Sigmoid colon (tissue), 7 donors: ENCODE data around the gene LDAF1. TPM values are rescaled to one million over a fixed set of nuclear protein-coding genes. Genes with fewer than 3 reads are reported as not detected.
"Not testable (repeated sequence)": the region's sequence is repeated elsewhere in the genome, so short reads cannot be mapped to it uniquely, and the experiment has no call there.

ENCODE experiments used
- DNase-seq: peaks from one replicate; pipeline ENCODE4 v3.0.0-alpha.2; 2019
- H3K27ac ChIP-seq, 4 donors: fragments of 200-600 bp; sonication (generic); one replicate each; pipeline ENCODE4 v1.5.1; 2016 to 2019; ENCODE audit warnings: mild to moderate bottlenecking in 1 of 4
- H3K27me3 ChIP-seq, 3 donors: fragments of 200-600 bp; sonication (generic); one replicate each; pipeline ENCODE4 v1.5.1; 2019; ENCODE audit warnings: mild to moderate bottlenecking in 1 of 3
- H3K36me3 ChIP-seq, 4 donors: fragments of 200-600 bp; sonication (generic); one replicate each; pipeline ENCODE4 v1.5.1; 2016 to 2019
- H3K4me1 ChIP-seq, 4 donors: fragments of 200-600 bp; sonication (generic); one replicate each; pipeline ENCODE4 v1.5.1; 2017 to 2019
- H3K4me3 ChIP-seq, 4 donors: fragments of 200-600 bp; sonication (generic); one replicate each; pipeline ENCODE4 v1.5.1; 2017 to 2019; ENCODE audit warnings: mild to moderate bottlenecking in 2 of 4, moderate library complexity in 1 of 4
- H3K9me3 ChIP-seq, 4 donors: fragments of 200-600 bp in 3 of 4; sonication (generic) in 3 of 4; one replicate each; pipeline versions ENCODE4 v1.5.1 to v1.6.1; 2013 to 2019
- EP300 ChIP-seq, 4 donors: sonication (generic); formaldehyde crosslinking; IDR thresholded peaks; one replicate each; pipeline ENCODE4 v1.6.1; 2017; ENCODE audit warnings: antibody characterized with exemption in 4 of 4
- POLR2A ChIP-seq, 2 donors: fragments of 450-650 bp; IDR thresholded peaks; one replicate each; pipeline ENCODE4 v1.6.1; 2016; ENCODE audit warnings: antibody characterized with exemption in 2 of 2, mild to moderate bottlenecking in 2 of 2, moderate library complexity in 2 of 2
- POLR2AphosphoS5 ChIP-seq, 4 donors: sonication (generic); formaldehyde crosslinking; IDR thresholded peaks; one replicate each; pipeline ENCODE4 v1.6.1; 2017; ENCODE audit warnings: antibody characterized with exemption in 4 of 4
- WGBS, 2 donors: extraction: QIAGEN DNeasy Blood & Tissue Kit; methylation state at CpG; one replicate each; pipeline ENCODE4 v1.1.7; 2013; 5-methylcytosine and 5-hydroxymethylcytosine counted together
- intact Hi-C: fragments of 100-400 bp; cut with DNase I; formaldehyde crosslinking; loops from one replicate; pipeline ENCODE4 v1.15.1; 2023
- polyA plus RNA-seq, 3 donors: library from polyadenylated mRNA; stranded (reverse); fragments of 200-250 nt; gene quantifications; one replicate each; pipeline ENCODE4 v1.2.3, GENCODE V29; 2013
- total RNA-seq, 4 donors: library from RNA; depleted of rRNA; stranded (reverse); fragments of >200 nt; gene quantifications; one replicate each; pipeline ENCODE4 v1.1.0, GENCODE V29; 2016
- TF ChIP-seq, protein P1 (sequence below), 4 experiments: fragments of 450-650 bp in 3 of 4; fragments of 200-600 bp in 1 of 4; IDR thresholded peaks; one replicate each; pipeline ENCODE4 v1.5.1; 2016 to 2019; ENCODE audit warnings: antibody characterized with exemption in 4 of 4, mild to moderate bottlenecking in 3 of 4, moderate library complexity in 2 of 4
- donor health status: healthy with polysubstance abuse.
- donor health status: Bipolar disorder and iron deficiency.
- donor health status: healthy.

The LDAF1 gene
- total and polyA plus RNA-seq, 7 donors = 28.0 to 158 (median 111) TPM

DNA sequence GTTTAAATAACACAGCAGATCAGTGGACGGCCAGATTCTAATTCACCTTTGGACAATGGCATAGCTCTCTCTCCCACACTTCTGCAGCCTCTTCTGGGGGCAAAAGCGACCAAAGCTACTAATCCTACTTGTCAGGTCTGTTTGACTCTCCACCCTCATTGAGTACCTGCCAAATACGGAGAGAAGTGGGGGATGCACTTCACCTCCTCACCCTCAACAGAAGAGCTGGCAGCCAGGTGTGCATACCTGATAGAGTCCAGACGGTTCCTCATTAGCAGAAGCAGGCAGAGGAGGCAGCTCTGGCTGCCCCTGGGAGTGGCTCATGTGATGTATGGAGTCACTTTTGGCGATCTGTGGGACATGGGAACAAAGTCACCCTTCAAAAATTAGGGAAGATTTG, 12.7 kb upstream of the LDAF1 start:
- Histone ChIP-seq H3K9me3 (peaks cover 0 to 4% (median 0%) of the 10 kb centered on the region in 4 donors), H3K27ac (no peak overlapping the region), H3K4me3 (no peak overlapping the region), H3K27me3 (no peaks in the 10 kb centered on the region), H3K4me1 (peaks cover 0 to 5% (median 2%) of the 10 kb centered on the region in 4 donors), H3K36me3 (no peaks in the 10 kb centered on the region)
- intact Hi-C loops = no loop called here
- DNase-seq = no peak
- TF ChIP-seq, protein P1, sequence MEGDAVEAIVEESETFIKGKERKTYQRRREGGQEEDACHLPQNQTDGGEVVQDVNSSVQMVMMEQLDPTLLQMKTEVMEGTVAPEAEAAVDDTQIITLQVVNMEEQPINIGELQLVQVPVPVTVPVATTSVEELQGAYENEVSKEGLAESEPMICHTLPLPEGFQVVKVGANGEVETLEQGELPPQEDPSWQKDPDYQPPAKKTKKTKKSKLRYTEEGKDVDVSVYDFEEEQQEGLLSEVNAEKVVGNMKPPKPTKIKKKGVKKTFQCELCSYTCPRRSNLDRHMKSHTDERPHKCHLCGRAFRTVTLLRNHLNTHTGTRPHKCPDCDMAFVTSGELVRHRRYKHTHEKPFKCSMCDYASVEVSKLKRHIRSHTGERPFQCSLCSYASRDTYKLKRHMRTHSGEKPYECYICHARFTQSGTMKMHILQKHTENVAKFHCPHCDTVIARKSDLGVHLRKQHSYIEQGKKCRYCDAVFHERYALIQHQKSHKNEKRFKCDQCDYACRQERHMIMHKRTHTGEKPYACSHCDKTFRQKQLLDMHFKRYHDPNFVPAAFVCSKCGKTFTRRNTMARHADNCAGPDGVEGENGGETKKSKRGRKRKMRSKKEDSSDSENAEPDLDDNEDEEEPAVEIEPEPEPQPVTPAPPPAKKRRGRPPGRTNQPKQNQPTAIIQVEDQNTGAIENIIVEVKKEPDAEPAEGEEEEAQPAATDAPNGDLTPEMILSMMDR (IDR thresholded peaks at IDR 0.05) = no peak
- TF ChIP-seq POLR2A (IDR thresholded peaks at IDR 0.05) (no peak), EP300 (IDR thresholded peaks at IDR 0.05) (no peak), POLR2AphosphoS5 (IDR thresholded peaks at IDR 0.05) (no peak)
- 35 to 58% methylated on average over 5 of the region's 5 CpGs for WGBS, 2 donors

DNA sequence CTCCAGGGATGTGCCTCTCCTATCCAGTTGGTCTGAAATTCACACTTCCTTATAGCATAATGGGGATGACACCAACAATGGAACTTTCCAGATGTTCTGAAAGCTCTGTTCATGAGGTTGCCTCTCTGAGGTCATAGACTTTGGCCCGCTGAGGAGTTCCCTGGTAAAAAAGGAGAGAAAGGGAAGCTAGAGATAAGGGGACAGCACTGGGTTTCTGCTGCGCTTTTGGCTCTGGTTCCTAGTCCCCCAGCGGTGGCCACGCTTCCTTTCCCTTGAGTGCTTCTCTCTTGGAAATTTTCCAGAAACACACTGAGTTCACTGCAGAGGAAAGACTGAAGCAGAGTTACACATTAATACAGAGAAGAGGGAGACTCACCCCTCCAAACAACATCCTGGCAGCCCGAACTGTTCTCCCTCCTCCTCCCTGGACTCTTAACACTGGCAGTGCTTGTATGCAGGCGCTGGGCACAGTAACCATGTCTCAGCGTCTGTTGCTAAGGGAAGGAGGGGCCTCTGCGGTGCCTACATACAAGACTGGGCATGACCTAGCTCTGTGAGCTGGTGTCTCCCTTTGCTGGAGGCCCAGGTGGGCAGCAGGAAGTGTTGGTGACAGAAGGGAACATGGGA, 8.0 kb upstream of the LDAF1 start, which contains the start of gene DNAH3:
Gene DNAH3, minus strand, starts transcription at position 472 of the 627 bp plus-strand sequence. CDS start 527 bp downstream, outside the sequence.
- WGBS, 2 donors = 4 to 20% methylated on average over 8 of the region's 8 CpGs
- Histone ChIP-seq H3K4me3 (no peak within 1 kb of the TSS), H3K27me3 (no peaks in the 10 kb centered on the region), H3K36me3 (no peaks in the 10 kb centered on the region), H3K27ac (no peak within 1 kb of the TSS), H3K4me1 (peaks cover 0 to 9% (median 3%) of the 10 kb centered on the region in 4 donors), H3K9me3 (no peaks in the 10 kb centered on the region)
- intact Hi-C loops = loop anchor here (10.0 kb wide), 1 partner anchor 404 kb away; no protein-coding TSS in a partner anchor
- TF ChIP-seq POLR2A (IDR thresholded peaks at IDR 0.05) = no peak
- TF ChIP-seq POLR2AphosphoS5 (IDR thresholded peaks at IDR 0.05) = no peak
- TF ChIP-seq, protein P1 (IDR thresholded peaks at IDR 0.05) = no peak
- TF ChIP-seq EP300 (IDR thresholded peaks at IDR 0.05) = no peak
- DNase-seq = no peak

DNA sequence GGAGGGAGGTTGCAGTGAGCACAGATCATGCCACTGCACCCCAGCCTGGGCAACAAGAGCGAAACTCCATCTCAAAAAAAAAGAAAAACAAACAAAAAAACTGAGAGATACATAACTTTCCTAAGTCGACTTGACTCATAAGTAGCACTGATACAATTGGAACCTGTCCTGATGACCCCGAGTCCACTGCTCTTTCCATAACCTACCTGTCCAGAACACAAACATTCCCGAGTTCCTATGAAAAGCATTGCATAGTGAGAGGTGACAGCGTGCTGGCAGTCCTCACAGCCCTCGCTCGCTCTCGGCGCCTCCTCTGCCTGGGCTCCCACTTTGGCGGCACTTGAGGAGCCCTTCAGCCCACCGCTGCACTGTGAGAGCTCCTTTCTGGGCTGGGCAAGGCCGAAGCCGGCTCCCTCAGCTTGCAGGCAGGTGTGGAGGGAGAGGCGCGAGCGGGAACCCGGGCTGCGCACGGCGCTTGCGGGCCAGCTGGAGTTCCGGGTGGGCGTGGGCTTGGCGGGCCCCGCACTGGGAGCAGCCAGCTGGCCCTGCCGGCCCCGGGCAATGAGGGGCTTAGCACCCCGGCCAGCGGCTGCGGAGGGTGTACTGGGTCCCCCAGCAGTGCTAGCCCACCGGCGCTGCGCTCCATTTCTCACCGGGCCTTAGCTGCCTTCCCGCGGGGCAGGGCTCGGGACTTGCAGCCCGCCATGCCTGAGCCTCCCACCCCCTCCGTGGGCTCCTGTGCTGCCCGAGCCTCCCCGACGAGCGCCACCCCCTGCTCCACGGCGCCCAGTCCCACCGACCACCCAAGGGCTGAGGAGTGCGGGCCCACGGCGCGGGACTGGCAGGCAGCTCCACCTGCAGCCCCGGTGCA, 6.1 kb upstream of the LDAF1 start:
- H3K27me3 ChIP-seq, H3K9me3 ChIP-seq, DNase-seq, H3K4me3 ChIP-seq, H3K36me3 ChIP-seq, H3K27ac ChIP-seq: not testable (repeated sequence)
- intact Hi-C loops = loop anchor here (10.0 kb wide), 1 partner anchor 402 kb away; no protein-coding TSS in a partner anchor
- H3K4me1 ChIP-seq = peaks cover 0 to 16% (median 8%) of the 10 kb centered on the region in 4 donors
- WGBS, 2 donors = 88 to 92% methylated on average over 51 of the region's 51 CpGs

DNA sequence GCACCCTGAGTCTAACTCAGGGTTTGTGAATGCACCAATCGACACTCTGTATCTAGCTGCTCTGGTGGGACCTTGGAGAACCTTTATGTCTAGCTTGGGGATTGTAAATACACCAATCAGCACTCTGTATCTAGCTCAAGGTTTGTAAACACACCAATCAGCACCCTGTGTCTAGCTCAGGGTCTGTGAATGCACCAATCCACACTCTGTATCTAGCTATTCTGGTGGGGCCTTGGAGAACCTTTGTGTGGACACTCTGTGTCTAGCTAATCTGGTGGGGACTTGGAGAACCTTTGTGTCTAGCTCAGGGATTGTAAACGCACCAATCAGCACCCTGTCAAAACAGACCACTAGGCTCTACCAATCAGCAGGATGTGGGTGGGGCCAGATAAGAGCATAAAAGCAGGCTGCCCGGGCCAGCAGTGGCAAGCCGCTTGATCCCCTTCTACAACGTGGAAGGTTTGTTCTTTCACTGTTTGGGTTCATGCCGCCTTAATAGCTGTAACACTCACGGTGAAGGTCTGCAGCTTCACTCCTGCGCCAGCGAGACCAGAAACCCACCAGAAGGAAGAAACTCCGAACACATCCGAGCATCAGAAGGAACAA, 5.2 kb upstream of the LDAF1 start:
- H3K36me3 ChIP-seq, H3K9me3 ChIP-seq, H3K27ac ChIP-seq, DNase-seq, H3K27me3 ChIP-seq, H3K4me3 ChIP-seq: not testable (repeated sequence)
- H3K4me1 ChIP-seq = peaks cover 0 to 24% (median 17%) of the 10 kb centered on the region in 4 donors
- intact Hi-C loops = loop anchor here (10.0 kb wide), 1 partner anchor 402 kb away; no protein-coding TSS in a partner anchor
- WGBS, 2 donors = 88 to 94% methylated on average over 11 of the region's 11 CpGs

DNA sequence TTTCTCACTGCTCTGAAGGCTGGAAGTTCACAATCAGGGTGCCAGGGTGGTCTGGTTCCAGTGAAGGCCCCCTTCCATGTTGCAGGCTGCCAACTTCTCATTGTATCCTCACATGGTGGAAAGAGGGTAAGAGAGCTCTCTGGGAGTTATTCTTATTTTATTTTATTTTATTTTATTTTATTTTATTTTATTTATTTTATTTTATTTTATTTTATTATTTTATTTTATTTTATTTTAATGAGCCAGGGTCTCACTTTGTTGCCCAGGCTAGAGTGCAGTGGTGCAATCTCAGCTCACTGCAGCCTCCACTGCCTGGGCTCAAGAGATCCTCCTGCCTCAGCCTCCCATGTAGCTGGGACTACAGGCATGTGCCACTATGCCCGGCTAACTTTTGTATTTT, 2.5 kb upstream of the LDAF1 start:
- intact Hi-C loops = loop anchor here (5.0 to 10.0 kb wide), 3 partner anchors 121 to 399 kb away; partner anchors contain the start of genes CRYM, DCUN1D3 and LYRM1
- H3K4me3 ChIP-seq, DNase-seq, H3K9me3 ChIP-seq, H3K27ac ChIP-seq, H3K27me3 ChIP-seq, H3K36me3 ChIP-seq: not testable (repeated sequence)
- peaks cover 0 to 31% (median 30%) of the 10 kb centered on the region in 4 donors for H3K4me1 ChIP-seq
- 45 to 78% methylated on average over 1 of the region's 1 CpG for WGBS, 2 donors
